NOMO-1 treated with dmso at 0.1 percent for 144 hours (cell line): Measurements from ENCODE around the gene KLHL36.
"Not testable (repeated sequence)": the region's sequence is repeated elsewhere in the genome, so short reads cannot be mapped to it uniquely, and the experiment has no call there.

Experiments
- DNase-seq: peaks from one replicate; lab custom pipeline; 2025; ENCODE audit not compliant: unreplicated experiment; lab: John Stamatoyannopoulos, UW

KLHL36 gene

GRCh38 chr16:84614968-84615813 lies 33.1 kb upstream of the KLHL36 start:
- no peak for DNase-seq

GRCh38 chr16:84616515-84616914 lies 31.8 kb upstream of the KLHL36 start:
- DNase-seq = no peak

- DNase-seq = no peak
Measured at GRCh38 chr16:84617041-84617790, 31.1 kb upstream of the KLHL36 start.

GRCh38 chr16:84617791-84618580 lies 30.3 kb upstream of the KLHL36 start, which contains the start of gene COTL1:
Gene COTL1, minus strand, starts transcription at chr16:84618078. Its CDS starts 164 bp downstream, at chr16:84617914.
- peak; percentile 93 for DNase-seq

- DNase-seq = peak; percentile 27
Measured at GRCh38 chr16:84618581-84619460, 29.5 kb upstream of the KLHL36 start.

GRCh38 chr16:84620913-84621312 lies 27.4 kb upstream of the KLHL36 start:
- not testable (repeated sequence) for DNase-seq

GRCh38 chr16:84625556-84625955 lies 22.8 kb upstream of the KLHL36 start:
- DNase-seq = no peak

- DNase-seq = no peak
Measured at GRCh38 chr16:84628226-84628731, 20.0 kb upstream of the KLHL36 start.

GRCh38 chr16:84629580-84629979 lies 18.7 kb upstream of the KLHL36 start:
- no peak for DNase-seq

GRCh38 chr16:84630009-84630408 lies 18.3 kb upstream of the KLHL36 start:
- no peak for DNase-seq

GRCh38 chr16:84630446-84631152 lies 17.7 kb upstream of the KLHL36 start:
- DNase-seq = no peak

- DNase-seq = no peak
Measured at GRCh38 chr16:84631153-84631466, 17.2 kb upstream of the KLHL36 start.

- no peak for DNase-seq
Measured at GRCh38 chr16:84631886-84632285, 16.4 kb upstream of the KLHL36 start.

GRCh38 chr16:84632862-84633261 lies 15.4 kb upstream of the KLHL36 start:
- not testable (repeated sequence) for DNase-seq

- no peak for DNase-seq
Measured at GRCh38 chr16:84633622-84634021, 14.7 kb upstream of the KLHL36 start.

- no peak for DNase-seq
Measured at GRCh38 chr16:84635702-84636101, 12.6 kb upstream of the KLHL36 start.

GRCh38 chr16:84637709-84638108 lies 10.6 kb upstream of the KLHL36 start:
- no peak for DNase-seq

- no peak for DNase-seq
Measured at GRCh38 chr16:84638231-84638806, 10.0 kb upstream of the KLHL36 start.

- DNase-seq = no peak
Measured at GRCh38 chr16:84640145-84640544, 8.2 kb upstream of the KLHL36 start.
